Activated CD8-positive, alpha-beta memory T cell treated with anti-CD3 and anti-CD28 coated beads, Interleukin-2, amount 10 ng/mL, durations not matched to agents 7 days and 5 days (primary cell): Measurements from ENCODE around the gene TRAIP. TPM values are rescaled to one million over a fixed set of nuclear protein-coding genes. Genes with fewer than 3 reads are reported as not detected.

Experiments used
- ATAC-seq: fragments of 150-1000 bp; cut with Tn5 transposase; one replicate; pipeline ENCODE4 v1.10.0; 2021; ENCODE audit warnings: moderate library complexity
- CTCF ChIA-PET: fragments of 350-600 bp; sonication (Branson Sonifier 250); formaldehyde crosslinking; loops from one replicate; lab custom pipeline; 2021; ENCODE audit warnings: antibody characterized with exemption; lab: Charles Lee
- DNase-seq: peaks from one replicate; pipeline ENCODE4 v3.0.0-alpha.2; 2020
- H3K27ac Mint-ChIP-seq: one replicate; pipeline ENCODE4 v1.8.0; 2021; ENCODE audit warnings: mild to moderate bottlenecking, mixed read lengths
- H3K27me3 Mint-ChIP-seq: one replicate; pipeline ENCODE4 v1.8.0; 2021; ENCODE audit warnings: mixed read lengths
- H3K36me3 Mint-ChIP-seq: one replicate; pipeline ENCODE4 v1.8.0; 2021; ENCODE audit warnings: mild to moderate bottlenecking, mixed read lengths
- H3K4me1 Mint-ChIP-seq: one replicate; pipeline ENCODE4 v1.8.0; 2021; ENCODE audit warnings: mixed read lengths
- H3K4me3 Mint-ChIP-seq: one replicate; pipeline ENCODE4 v1.8.0; 2021; ENCODE audit warnings: mild to moderate bottlenecking, moderate library complexity, mixed read lengths
- H3K9me3 Mint-ChIP-seq: one replicate; pipeline ENCODE4 v1.8.0; 2022; ENCODE audit warnings: low read depth, mixed read lengths
- total RNA-seq, 2 experiments: library from RNA; stranded (reverse); gene quantifications; one replicate each; pipeline ENCODE4 v1.2.3, GENCODE V29; 2021

The TRAIP gene
- total RNA-seq, 2 experiments from 2014 or later = 27.3 to 32.0 TPM

DNA sequence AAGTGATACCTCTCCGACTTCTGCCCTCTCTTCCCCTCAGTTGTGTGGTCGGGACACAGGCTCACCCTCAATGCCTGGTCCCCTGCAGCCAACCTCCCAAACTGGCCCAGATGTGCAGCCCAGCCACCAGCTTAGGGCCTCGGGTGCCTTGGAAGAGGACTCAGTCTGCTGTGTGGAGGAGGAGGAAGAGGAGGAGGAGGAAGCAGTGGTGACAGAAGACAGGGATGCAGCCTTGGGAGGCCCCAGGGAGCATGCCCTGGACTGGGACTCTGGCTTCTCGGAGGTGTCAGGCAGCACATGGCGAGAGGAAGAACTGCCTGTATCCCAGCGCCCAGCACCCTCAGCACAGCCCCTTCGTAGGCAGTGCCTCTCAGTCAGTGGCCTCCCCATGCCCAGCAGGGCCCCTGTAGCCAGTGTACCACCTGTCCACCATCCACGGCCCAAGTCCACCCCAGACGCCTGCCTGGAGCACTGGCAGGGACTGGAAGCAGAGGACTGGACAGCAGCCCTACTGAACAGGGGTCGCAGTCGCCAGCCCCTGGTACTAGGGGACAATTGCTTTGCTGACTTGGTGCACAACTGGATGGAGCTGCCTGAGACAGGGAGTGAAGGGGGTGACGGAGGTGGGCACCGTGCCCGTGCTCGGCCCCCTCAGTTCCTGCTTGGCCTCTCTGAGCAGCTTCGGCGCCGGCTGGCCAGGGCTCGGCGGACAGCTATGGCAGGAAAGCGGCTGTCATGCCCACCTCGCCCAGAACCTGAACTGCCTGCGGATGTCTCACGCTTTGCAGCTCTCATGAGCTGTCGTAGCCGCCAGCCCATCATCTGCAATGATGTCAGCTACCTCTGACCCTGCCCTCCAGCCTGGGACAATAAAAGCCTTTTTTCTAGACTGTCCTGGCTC lies 52.0 kb downstream of the TRAIP start:
- peaks cover 36% of the 10 kb centered on the region for H3K4me1 Mint-ChIP-seq
- H3K4me3 Mint-ChIP-seq = peak overlapping the region; percentile 80
- CTCF ChIA-PET = interaction anchor here (1.3 to 15.8 kb wide), 9 partner anchors 11 to 125 kb away, joined by 4 to 261 read pairs (median 15); partner anchors contain the start of genes IP6K1, MON1A and UBA7
- peaks cover 11% of the 10 kb centered on the region for H3K27me3 Mint-ChIP-seq
- peak overlapping the region; percentile 4 for H3K27ac Mint-ChIP-seq
- DNase-seq = no peak
- H3K36me3 Mint-ChIP-seq = peaks cover 2% of the 10 kb centered on the region
- ATAC-seq = no peak
- no peaks in the 10 kb centered on the region for H3K9me3 Mint-ChIP-seq

DNA sequence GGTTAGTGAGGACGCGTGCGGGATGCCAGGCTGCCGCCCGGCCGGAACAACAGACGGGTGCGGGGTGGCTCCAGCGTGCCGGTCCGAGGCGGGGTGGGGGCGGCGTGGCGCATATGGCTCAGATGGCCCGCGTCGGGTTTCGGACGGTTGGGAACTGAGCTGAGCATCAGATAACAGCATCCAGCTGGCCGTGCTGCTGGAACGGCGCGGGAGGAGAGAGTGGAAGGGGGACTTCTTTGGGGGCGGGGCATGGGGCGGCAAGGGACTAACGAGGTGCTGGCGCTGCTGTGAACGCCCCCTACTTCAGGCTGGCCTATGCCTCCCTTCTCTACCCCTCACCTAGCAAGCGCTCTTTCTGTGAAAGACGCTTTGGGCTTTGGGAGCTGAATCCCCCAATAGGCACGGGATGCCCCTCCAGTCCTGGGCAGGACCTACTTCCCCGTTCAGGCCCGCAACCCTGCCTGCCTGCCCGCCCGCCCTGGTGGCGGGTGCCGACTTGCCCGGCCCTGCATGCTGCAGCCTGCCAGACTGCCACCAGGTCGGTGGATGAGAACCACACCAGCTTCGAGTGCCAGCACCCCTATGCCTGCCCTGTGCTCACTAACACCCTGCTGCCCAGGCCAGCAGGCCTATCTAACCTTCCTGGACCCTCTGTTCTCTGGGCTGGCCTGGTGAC lies 52.8 kb downstream of the TRAIP start:
- H3K27ac Mint-ChIP-seq = peak overlapping the region; percentile 4
- DNase-seq (peak; percentile 59), ATAC-seq (peak; percentile 11)
- H3K36me3 Mint-ChIP-seq = peaks cover 2% of the 10 kb centered on the region
- H3K4me3 Mint-ChIP-seq = peak overlapping the region; percentile 80
- peaks cover 36% of the 10 kb centered on the region for H3K4me1 Mint-ChIP-seq
- no peaks in the 10 kb centered on the region for H3K9me3 Mint-ChIP-seq
- CTCF ChIA-PET = interaction anchor here (0.6 to 15.8 kb wide), 23 partner anchors 10 to 264 kb away, joined by 3 to 261 read pairs (median 9); partner anchors contain the start of genes IP6K1, MON1A, MST1R and RBM6
- H3K27me3 Mint-ChIP-seq = peaks cover 11% of the 10 kb centered on the region

DNA sequence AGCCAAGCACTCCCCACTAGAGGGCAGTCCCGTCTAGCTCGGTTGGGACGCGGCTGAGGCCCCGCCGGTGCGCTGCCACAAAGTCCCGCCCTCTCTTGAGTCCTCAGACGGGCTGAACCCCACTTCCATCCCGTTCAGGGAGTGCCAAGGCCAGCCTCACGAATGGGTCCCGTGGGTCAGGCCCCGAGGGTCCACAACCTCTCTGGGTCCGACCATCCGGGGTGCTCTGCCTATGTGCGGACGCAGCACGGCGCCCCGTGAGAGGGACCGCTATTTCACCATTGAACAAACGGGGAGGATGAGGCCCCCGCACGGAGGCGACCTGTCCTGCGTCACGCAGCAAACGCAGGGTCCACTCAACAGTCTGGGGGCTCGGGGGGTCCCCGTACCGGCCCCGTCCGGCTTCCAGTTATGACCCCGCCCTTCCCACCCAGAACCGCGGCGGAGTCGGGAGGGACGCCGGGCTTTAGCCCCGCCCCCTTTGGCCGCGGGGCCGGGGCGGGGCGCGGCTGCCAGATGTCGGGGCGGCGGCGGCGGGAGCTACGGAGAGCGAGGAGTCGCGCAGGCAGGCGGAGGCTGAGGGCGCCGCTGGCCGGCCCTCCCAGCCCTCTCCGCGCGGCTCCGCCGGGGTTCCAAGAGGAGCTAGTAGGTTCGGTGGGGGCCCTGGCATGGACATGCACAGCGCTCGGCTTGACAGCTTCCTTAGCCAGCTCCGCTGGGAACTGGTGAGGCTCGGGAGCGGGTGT lies 53.5 kb downstream of the TRAIP start, which contains the start of gene INKA1:
TSS of gene INKA1 (plus strand) at position 543 of the 746 bp plus-strand sequence. CDS start at position 675, 132 bp downstream.
- Mint-ChIP-seq H3K27ac (peak within 1 kb of the TSS; percentile 76), H3K4me3 (peak within 1 kb of the TSS; percentile 80), H3K27me3 (peaks cover 11% of the 10 kb centered on the region), H3K4me1 (peaks cover 31% of the 10 kb centered on the region), H3K36me3 (no peaks in the 10 kb centered on the region), H3K9me3 (no peaks in the 10 kb centered on the region)
- ATAC-seq (peak; percentile 89), DNase-seq (peak; percentile 93)
- CTCF ChIA-PET = interaction anchor here (0.6 to 15.8 kb wide), 33 partner anchors 9 to 444 kb away, joined by 3 to 261 read pairs (median 5); partner anchors contain the start of genes AMIGO3, IP6K1, MON1A and MST1R

DNA sequence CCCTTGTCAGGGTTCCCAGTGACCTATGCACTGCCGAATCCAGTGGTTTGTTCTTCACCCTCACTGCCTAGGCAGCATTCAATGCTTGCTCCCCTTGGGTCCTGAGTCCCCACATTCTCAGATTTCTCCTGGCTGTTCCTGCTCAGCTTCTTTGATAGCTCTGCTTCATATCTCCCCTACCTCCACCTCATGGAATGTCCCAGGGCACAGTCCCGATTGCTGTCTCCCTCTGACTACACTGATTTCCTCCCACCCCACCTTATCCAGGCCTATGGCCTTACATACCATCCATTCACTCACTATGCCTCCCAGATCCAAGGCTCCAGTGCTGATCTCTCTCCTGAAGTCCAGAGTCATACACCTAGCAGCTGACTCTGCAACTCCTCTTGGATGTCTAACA lies 55.2 kb downstream of the TRAIP start:
- Mint-ChIP-seq H3K4me3 (no peak overlapping the region), H3K36me3 (no peaks in the 10 kb centered on the region), H3K4me1 (peaks cover 14% of the 10 kb centered on the region), H3K9me3 (no peaks in the 10 kb centered on the region), H3K27ac (no peak overlapping the region), H3K27me3 (peaks cover 11% of the 10 kb centered on the region)
- no peak for ATAC-seq
- CTCF ChIA-PET = interaction anchor here (0.8 to 15.8 kb wide), 9 partner anchors 11 to 100 kb away, joined by 3 to 261 read pairs (median 14); partner anchors contain the start of genes AMIGO3, IP6K1, TRAIP and UBA7
- DNase-seq = no peak

DNA sequence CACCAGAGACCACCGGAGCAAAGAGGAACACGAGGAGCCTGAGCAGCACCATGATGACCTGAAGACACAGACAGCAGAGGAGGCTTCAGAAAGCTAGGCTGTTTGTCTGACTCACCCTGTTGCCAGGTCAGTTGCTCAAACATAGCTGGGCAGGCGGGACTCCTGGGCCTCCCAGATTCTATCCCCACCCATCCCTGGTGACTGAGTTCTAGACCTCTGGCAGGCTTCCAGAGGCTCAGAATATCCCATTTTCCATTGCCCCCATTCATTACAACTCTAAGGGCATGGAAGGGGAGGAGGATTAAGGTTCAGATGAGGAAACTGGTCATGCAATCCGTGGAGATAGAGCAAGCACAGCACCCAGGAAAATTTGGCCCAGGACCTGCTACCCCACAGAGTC lies 56.6 kb downstream of the TRAIP start, which contains the start of gene CDHR4:
TSS of gene CDHR4 (minus strand) at position 113 of the 400 bp plus-strand sequence. CDS start at position 52, 61 bp downstream.
- H3K36me3 Mint-ChIP-seq = no peaks in the 10 kb centered on the region
- ATAC-seq (no peak), DNase-seq (no peak)
- peaks cover 11% of the 10 kb centered on the region for H3K27me3 Mint-ChIP-seq
- peaks cover 10% of the 10 kb centered on the region for H3K4me1 Mint-ChIP-seq
- H3K4me3 Mint-ChIP-seq = no peak within 1 kb of the TSS
- CTCF ChIA-PET = interaction anchor here (0.7 to 15.8 kb wide), 4 partner anchors 12 to 37 kb away, joined by 3 to 261 read pairs (median 48); partner anchors contain the start of gene UBA7
- H3K9me3 Mint-ChIP-seq = no peaks in the 10 kb centered on the region
- H3K27ac Mint-ChIP-seq = no peak within 1 kb of the TSS

DNA sequence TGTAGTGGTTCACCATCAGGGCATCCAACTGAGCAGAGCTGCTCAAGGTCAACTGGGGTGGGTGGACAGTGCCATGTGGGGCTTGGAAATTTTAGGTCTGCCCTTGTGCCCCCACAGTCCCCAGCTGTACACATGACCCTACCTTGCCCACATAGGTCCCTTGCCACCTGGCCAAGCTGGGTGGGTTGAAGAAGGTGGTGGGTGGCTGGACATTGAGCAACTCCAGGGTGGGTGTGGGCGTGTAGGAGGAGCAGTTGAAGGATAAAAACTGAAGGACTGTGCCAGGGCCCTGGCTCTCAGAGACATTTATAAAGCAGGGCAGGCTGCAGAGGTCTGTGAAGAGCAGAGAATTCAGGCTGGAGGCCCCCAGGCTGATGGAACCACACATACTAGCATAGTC lies 57.3 kb downstream of the TRAIP start:
- Mint-ChIP-seq H3K4me1 (peaks cover 9% of the 10 kb centered on the region), H3K4me3 (no peak overlapping the region), H3K27ac (no peak overlapping the region), H3K9me3 (no peaks in the 10 kb centered on the region), H3K36me3 (no peaks in the 10 kb centered on the region), H3K27me3 (peaks cover 11% of the 10 kb centered on the region)
- CTCF ChIA-PET = interaction anchor here (0.7 to 15.8 kb wide), 5 partner anchors 12 to 259 kb away, joined by 3 to 261 read pairs (median 10); partner anchors contain the start of gene UBA7
- DNase-seq (no peak), ATAC-seq (no peak)

DNA sequence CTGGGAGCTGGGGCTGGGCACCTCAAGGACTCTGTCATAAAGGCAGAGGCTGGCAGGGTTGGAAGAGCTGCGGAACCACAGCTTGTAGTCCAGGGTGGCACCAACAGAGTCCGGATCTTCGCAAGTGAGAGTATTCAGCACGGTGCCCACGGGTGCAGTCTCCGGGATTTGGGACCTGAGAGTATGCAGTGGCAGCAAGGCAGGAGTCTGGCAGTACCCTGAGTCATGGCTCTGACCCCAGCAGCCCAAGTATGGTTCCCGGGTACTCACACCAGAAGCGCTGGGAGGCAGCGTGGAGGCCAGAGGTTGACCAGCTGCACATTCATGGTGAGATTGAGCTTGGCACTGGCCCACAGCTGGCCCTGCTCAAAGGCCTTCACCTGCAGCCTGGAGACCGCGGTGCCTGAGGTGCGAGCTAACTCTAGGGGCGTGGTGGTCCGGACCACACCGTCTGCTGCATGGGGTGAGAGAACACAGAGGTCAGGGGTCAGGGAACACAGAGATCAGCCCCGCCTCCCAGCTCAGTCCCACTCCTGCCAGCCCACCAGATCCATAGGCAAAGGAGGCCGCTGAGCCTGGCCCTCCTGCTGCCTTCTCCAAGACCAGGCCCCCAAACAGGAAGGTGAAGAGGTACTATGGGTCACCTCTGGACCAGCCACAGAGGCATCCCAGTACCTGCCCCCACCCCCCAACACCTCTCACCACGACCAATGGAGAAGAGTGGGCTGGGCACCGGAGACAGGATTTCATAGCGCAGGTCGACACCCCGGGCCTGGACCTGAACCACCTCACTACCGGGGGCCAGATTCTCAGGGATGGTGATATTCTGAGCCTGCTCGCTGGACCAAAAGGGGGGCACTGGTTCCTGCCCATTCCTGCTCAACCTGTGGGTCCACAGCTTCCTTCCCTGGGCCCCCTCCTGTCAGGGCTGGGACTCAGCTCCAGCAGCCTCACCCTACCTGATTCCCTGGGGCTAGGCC lies 61.1 kb downstream of the TRAIP start:
- Mint-ChIP-seq H3K9me3 (no peaks in the 10 kb centered on the region), H3K27ac (no peak overlapping the region), H3K27me3 (no peaks in the 10 kb centered on the region), H3K4me1 (peaks cover 4% of the 10 kb centered on the region), H3K4me3 (no peak overlapping the region), H3K36me3 (no peaks in the 10 kb centered on the region)
- CTCF ChIA-PET = no interaction called here
- no peak for DNase-seq
- no peak for ATAC-seq

DNA sequence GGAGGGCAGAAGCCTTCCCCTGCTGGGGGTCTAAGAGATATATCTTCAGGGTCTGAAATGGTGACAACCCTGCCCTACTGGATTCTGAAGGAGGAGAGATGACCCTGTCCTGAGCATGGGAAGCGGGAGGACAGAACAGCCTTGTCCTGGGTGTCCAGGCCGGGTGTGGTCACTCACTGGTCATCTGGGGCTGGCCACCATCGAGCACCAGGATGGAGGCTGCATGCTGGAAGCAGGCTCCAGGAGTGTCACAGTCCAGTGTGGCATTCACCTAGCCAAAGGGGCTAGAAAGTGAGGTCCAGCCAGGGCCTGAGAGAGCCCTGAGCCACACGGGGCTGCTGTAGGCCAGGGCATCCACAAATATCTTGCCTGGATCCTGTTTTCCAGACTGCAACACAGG lies 61.9 kb downstream of the TRAIP start:
- H3K27me3 Mint-ChIP-seq = no peaks in the 10 kb centered on the region
- H3K4me1 Mint-ChIP-seq = peaks cover 6% of the 10 kb centered on the region
- H3K27ac Mint-ChIP-seq = no peak overlapping the region
- DNase-seq (no peak), ATAC-seq (no peak)
- H3K4me3 Mint-ChIP-seq = no peak overlapping the region
- CTCF ChIA-PET = interaction anchor here (1.9 kb wide), 1 partner anchor 8 kb away, joined by 6 read pairs; the partner anchor contains the start of gene INKA1
- H3K36me3 Mint-ChIP-seq = no peaks in the 10 kb centered on the region
- H3K9me3 Mint-ChIP-seq = no peaks in the 10 kb centered on the region

DNA sequence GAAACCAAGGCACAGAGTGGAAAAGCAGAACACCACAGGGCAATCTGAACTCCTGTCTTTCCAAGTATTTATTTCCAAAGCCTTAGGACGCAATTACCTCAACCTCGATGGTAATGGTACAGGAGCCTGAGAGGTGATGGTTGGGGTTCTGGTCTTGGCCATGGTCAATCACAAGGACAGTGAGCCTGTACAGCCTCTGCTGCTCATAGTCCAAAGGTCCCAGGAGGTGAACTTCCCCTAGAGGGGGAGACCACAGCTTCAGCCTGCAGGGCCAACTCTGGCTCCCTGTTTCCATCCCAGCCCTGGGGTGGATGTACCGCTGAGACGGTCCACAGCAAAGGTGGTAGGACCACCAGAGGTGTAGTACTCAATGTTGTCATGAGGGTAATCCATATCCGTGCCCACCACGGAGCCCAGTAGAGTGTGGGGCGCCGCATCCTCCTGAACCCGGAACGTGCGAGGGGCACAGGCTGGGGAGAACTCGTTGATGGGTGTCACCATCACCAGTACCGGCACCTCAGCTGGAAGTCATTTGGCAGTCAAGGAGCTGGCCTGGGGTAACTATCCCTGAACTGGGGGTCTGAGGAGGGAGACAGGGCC lies 62.8 kb downstream of the TRAIP start:
- H3K36me3 Mint-ChIP-seq = no peaks in the 10 kb centered on the region
- H3K4me3 Mint-ChIP-seq = no peak overlapping the region
- H3K27me3 Mint-ChIP-seq = no peaks in the 10 kb centered on the region
- DNase-seq (no peak), ATAC-seq (no peak)
- CTCF ChIA-PET = interaction anchor here (1.9 kb wide), 1 partner anchor 9 kb away, joined by 6 read pairs; the partner anchor contains the start of gene INKA1
- H3K9me3 Mint-ChIP-seq = no peaks in the 10 kb centered on the region
- H3K4me1 Mint-ChIP-seq = peaks cover 6% of the 10 kb centered on the region
- H3K27ac Mint-ChIP-seq = no peak overlapping the region

DNA sequence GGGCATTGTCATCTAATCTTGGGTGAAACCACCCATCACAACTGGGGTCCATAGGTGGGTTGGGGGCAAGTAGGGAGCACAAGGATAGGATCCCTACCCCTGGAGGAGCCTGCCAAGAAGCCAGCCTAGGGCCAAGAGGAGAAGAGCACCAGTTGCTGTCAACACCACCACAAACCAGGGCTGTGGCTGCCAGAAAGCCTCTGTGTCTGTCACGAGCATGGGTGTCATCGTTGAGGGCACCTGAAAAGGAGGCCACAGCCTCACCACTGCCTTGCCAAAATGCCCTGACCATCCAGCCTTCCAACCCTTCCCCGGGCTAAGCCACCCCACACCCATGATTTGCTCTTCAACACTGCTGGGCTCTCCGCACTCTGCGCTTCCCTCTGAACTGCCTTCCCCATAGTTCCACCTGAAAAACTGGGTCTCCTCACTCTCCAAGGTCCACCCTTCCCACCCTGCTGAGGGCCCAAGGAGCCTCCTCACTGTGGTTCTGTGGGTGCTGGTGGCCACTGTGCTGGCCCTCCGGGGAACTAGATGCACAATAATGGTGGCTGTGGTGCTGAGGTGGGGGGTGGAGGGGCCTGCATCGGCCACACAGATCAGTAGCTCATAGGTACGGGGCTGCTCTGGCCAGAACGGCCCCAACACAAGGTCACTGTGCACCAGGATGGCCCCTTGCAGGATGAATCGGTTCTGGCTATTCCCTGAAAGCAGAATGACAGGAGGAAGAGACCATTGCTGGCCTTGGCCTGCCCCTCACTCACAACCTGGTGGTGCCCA lies 63.8 kb downstream of the TRAIP start:
- Mint-ChIP-seq H3K36me3 (no peaks in the 10 kb centered on the region), H3K4me3 (no peak overlapping the region), H3K4me1 (peaks cover 6% of the 10 kb centered on the region), H3K27me3 (no peaks in the 10 kb centered on the region), H3K9me3 (no peaks in the 10 kb centered on the region), H3K27ac (no peak overlapping the region)
- DNase-seq (no peak), ATAC-seq (no peak)
- CTCF ChIA-PET = interaction anchor here (0.9 to 1.9 kb wide), 2 partner anchors 10 to 46 kb away, joined by 3 to 6 read pairs; partner anchors contain the start of gene INKA1
